Trophoblast cell (in vitro differentiated cells and primary cell): Measurements from ENCODE around the gene SYNM.

Experiments
- DNase-seq, 2 donors: peaks; one replicate each; pipeline ENCODE4 v3.0.0-alpha.2; 2016
- H2AFZ ChIP-seq: 2 replicates; pipeline ENCODE4 v1.6.1; 2013; ENCODE audit warnings: low read length, moderate library complexity, mild to moderate bottlenecking; ENCODE audit not compliant: insufficient read depth, poor library complexity
- H2AK5ac ChIP-seq: 2 replicates; pipeline ENCODE4 v1.6.1; 2013; ENCODE audit warnings: mild to moderate bottlenecking, low read length
- H2BK120ac ChIP-seq: 2 replicates; pipeline ENCODE4 v1.6.1; 2013; ENCODE audit warnings: low read length, mild to moderate bottlenecking, moderate library complexity; ENCODE audit not compliant: insufficient read depth, poor library complexity
- H2BK12ac ChIP-seq: 2 replicates; pipeline ENCODE4 v1.6.1; 2013; ENCODE audit warnings: mild to moderate bottlenecking, low read length, moderate library complexity
- H2BK5ac ChIP-seq: 2 replicates; pipeline ENCODE4 v1.6.1; 2013; ENCODE audit warnings: low read length, low read depth, moderate library complexity, mild to moderate bottlenecking; ENCODE audit not compliant: poor library complexity
- H3K14ac ChIP-seq: 2 replicates; pipeline ENCODE4 v1.6.1; 2013; ENCODE audit warnings: mild to moderate bottlenecking, low read length
- H3K18ac ChIP-seq: 2 replicates; pipeline ENCODE4 v1.6.1; 2013; ENCODE audit warnings: mild to moderate bottlenecking, low read length
- H3K23ac ChIP-seq: 2 replicates; pipeline ENCODE4 v1.6.1; 2013; ENCODE audit warnings: low read length
- H3K27ac ChIP-seq: 2 replicates; pipeline ENCODE4 v1.5.1; 2013; ENCODE audit warnings: low read depth, mild to moderate bottlenecking, inconsistent platforms, low read length, moderate library complexity
- H3K27me3 ChIP-seq: 2 replicates; pipeline ENCODE4 v1.6.1; 2013; ENCODE audit warnings: inconsistent platforms, mild to moderate bottlenecking, low read length, moderate library complexity; ENCODE audit not compliant: insufficient read depth
- H3K36me3 ChIP-seq, 2 experiments: 1 replicate in 1 of 2; 2 replicates in 1 of 2; pipeline ENCODE4 v1.6.1; 2013; ENCODE audit warnings: low read length in 2 of 2, mild to moderate bottlenecking in 2 of 2, moderate library complexity in 1 of 2; ENCODE audit not compliant: insufficient read depth in 2 of 2, control insufficient read depth in 1 of 2
- H3K4ac ChIP-seq: 2 replicates; pipeline ENCODE4 v1.6.1; 2013; ENCODE audit warnings: low read depth, mild to moderate bottlenecking, low read length, moderate library complexity
- H3K4me1 ChIP-seq, 2 experiments: 1 replicate in 1 of 2; 2 replicates in 1 of 2; pipeline ENCODE4 v1.6.1; 2013; ENCODE audit warnings: low read length in 2 of 2, mild to moderate bottlenecking in 2 of 2, moderate library complexity in 1 of 2; ENCODE audit not compliant: insufficient read depth in 2 of 2, control insufficient read depth in 1 of 2
- H3K4me2 ChIP-seq: 2 replicates; pipeline ENCODE4 v1.6.1; 2013; ENCODE audit warnings: inconsistent platforms, mild to moderate bottlenecking, low read length, moderate library complexity
- H3K4me3 ChIP-seq: 2 replicates; pipeline ENCODE4 v1.5.1; 2013; ENCODE audit warnings: mild to moderate bottlenecking, low read depth, low read length, inconsistent platforms
- H3K79me1 ChIP-seq: one replicate; pipeline ENCODE4 v1.6.1; 2013; ENCODE audit warnings: low read length
- H3K79me2 ChIP-seq: 2 replicates; pipeline ENCODE4 v1.6.1; 2013; ENCODE audit warnings: low read length, mild to moderate bottlenecking; ENCODE audit not compliant: control insufficient read depth, insufficient read depth, poor library complexity
- H3K9ac ChIP-seq: 2 replicates; pipeline ENCODE4 v1.6.1; 2013; ENCODE audit warnings: mild to moderate bottlenecking, low read length
- H3K9me3 ChIP-seq: 2 replicates; pipeline ENCODE4 v1.6.1; 2013; ENCODE audit warnings: low read depth, mild to moderate bottlenecking, control low read depth, inconsistent platforms, low read length; ENCODE audit not compliant: insufficient read depth
- H4K12ac ChIP-seq: 2 replicates; pipeline ENCODE4 v1.6.1; 2013; ENCODE audit warnings: low read depth, mild to moderate bottlenecking, low read length, moderate library complexity
- H4K8ac ChIP-seq: 2 replicates; pipeline ENCODE4 v1.6.1; 2013; ENCODE audit warnings: low read depth, mild to moderate bottlenecking, low read length, moderate library complexity
- H4K91ac ChIP-seq: one replicate; pipeline ENCODE4 v1.6.1; 2013; ENCODE audit warnings: low read depth, mild to moderate bottlenecking, low read length, moderate library complexity
- WGBS: extraction: QIAGEN DNeasy Blood & Tissue Kit; methylation state at CpG from one replicate; pipeline ENCODE4 v1.1.7; 2013; ENCODE audit warnings: missing lambda C conversion rate; ENCODE audit not compliant: insufficient read length, insufficient coverage; ENCODE audit errors: extremely low coverage; 5-methylcytosine and 5-hydroxymethylcytosine counted together

The SYNM gene

GRCh38 chr15:99105514-99106341 is 848 bp downstream of the SYNM start:
- Histone ChIP-seq H3K9me3 (no peaks in the 10 kb centered on the region), H3K79me1 (peaks cover 7% of the 10 kb centered on the region), H2BK120ac (no peak overlapping the region), H4K91ac (no peak overlapping the region), H4K8ac (no peak overlapping the region), H3K4me3 (peak overlapping the region; percentile 79), H2AK5ac (no peak overlapping the region), H3K27ac (no peak overlapping the region), H3K14ac (peak overlapping the region; percentile 19), H3K27me3 (peaks cover 7% of the 10 kb centered on the region), H2AFZ (peak overlapping the region; percentile 66), H3K4me1 (peaks cover 3 to 9% of the 10 kb centered on the region in 2 experiments), H3K18ac (peak overlapping the region; percentile 74), H3K9ac (peak overlapping the region; percentile 43), H4K12ac (no peak overlapping the region), H3K4me2 (peak overlapping the region; percentile 91), H3K79me2 (peaks cover 6% of the 10 kb centered on the region), H3K23ac (no peak overlapping the region), H3K4ac (no peak overlapping the region), H2BK5ac (no peak overlapping the region), H2BK12ac (no peak overlapping the region), H3K36me3 (peaks cover 0 to 2% of the 10 kb centered on the region in 2 experiments)
- no CpG with 5 or more reads among the region's 116 CpGs for WGBS
- DNase-seq: peak; percentile 18 to 53

DNA sequence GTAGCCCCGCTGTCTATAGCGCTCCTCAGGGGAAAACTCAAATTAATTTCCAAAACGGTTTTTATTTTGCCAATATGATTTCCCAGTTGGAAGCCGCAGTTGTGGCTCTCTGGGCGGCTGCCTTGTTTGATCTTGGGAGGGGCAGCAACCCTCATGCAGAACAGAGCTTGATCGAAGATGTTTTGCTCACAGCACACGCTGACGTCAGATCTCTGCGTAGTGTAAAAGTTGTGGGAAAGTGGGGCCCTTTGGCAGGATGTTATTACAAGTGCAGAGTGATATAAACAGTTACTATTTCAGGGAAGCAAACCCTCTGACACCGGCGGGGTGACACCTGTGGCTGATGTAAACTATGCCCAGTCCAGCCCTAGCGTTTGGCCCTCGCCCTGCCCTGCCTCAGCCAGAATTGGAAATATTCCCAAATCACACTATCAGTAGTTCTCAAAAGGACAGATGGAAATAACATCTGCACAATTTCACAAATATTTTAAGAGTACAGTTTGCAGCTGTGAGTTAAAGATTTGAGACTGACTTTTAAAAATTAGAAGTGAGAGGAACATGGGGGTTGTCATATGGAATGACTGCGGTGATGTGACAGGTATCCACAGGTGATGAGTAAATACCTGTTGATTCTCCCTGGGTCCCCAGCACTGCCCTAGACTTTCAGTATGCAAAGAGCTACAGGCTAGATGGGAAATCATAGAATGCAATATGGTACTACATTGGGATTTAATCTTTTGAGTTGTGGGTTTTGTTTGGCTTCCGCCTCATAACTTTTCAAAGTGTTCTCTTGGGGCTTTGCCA is 1.7 kb downstream of the SYNM start:
- Histone ChIP-seq H3K9ac (no peak overlapping the region), H3K18ac (no peak overlapping the region), H3K4me3 (no peak overlapping the region), H2BK120ac (no peak overlapping the region), H3K4me2 (peak overlapping the region; percentile 91), H2BK5ac (no peak overlapping the region), H4K91ac (no peak overlapping the region), H2AFZ (no peak overlapping the region), H3K9me3 (no peaks in the 10 kb centered on the region), H3K36me3 (peaks cover 0 to 2% of the 10 kb centered on the region in 2 experiments), H2BK12ac (no peak overlapping the region), H3K14ac (no peak overlapping the region), H4K8ac (no peak overlapping the region), H3K27ac (no peak overlapping the region), H3K4ac (no peak overlapping the region), H4K12ac (no peak overlapping the region), H3K79me2 (peaks cover 6% of the 10 kb centered on the region), H2AK5ac (no peak overlapping the region), H3K23ac (no peak overlapping the region), H3K79me1 (peaks cover 7% of the 10 kb centered on the region), H3K27me3 (peaks cover 7% of the 10 kb centered on the region), H3K4me1 (peaks cover 3 to 9% of the 10 kb centered on the region in 2 experiments)
- WGBS: no CpG with 5 or more reads among the region's 15 CpGs
- no peak for DNase-seq

GRCh38 chr15:99108993-99109392 is 4.1 kb downstream of the SYNM start:
- H3K4ac ChIP-seq: no peak overlapping the region
- peaks cover 7% of the 10 kb centered on the region for H3K27me3 ChIP-seq
- no peak overlapping the region for H3K9ac ChIP-seq
- no peak overlapping the region for H3K4me3 ChIP-seq
- H4K12ac ChIP-seq: no peak overlapping the region
- H2AK5ac ChIP-seq: no peak overlapping the region
- peaks cover 6% of the 10 kb centered on the region for H3K79me2 ChIP-seq
- DNase-seq: no peak
- H3K27ac ChIP-seq: no peak overlapping the region
- peaks cover 4 to 8% of the 10 kb centered on the region in 2 experiments for H3K36me3 ChIP-seq
- peaks cover 3 to 9% of the 10 kb centered on the region in 2 experiments for H3K4me1 ChIP-seq
- no peak overlapping the region for H4K91ac ChIP-seq
- H4K8ac ChIP-seq: no peak overlapping the region
- H2BK120ac ChIP-seq: no peak overlapping the region
- H3K9me3 ChIP-seq: no peaks in the 10 kb centered on the region
- H3K79me1 ChIP-seq: peaks cover 7% of the 10 kb centered on the region
- H3K23ac ChIP-seq: no peak overlapping the region
- WGBS: no CpG with 5 or more reads among the region's 5 CpGs
- H2BK12ac ChIP-seq: no peak overlapping the region
- H3K4me2 ChIP-seq: no peak overlapping the region
- H2AFZ ChIP-seq: no peak overlapping the region
- no peak overlapping the region for H3K18ac ChIP-seq
- no peak overlapping the region for H3K14ac ChIP-seq
- H2BK5ac ChIP-seq: no peak overlapping the region

- Histone ChIP-seq H4K8ac (no peak overlapping the region), H2BK12ac (no peak overlapping the region), H3K36me3 (peaks cover 5 to 13% of the 10 kb centered on the region in 2 experiments), H3K9me3 (no peaks in the 10 kb centered on the region), H3K79me1 (peaks cover 7% of the 10 kb centered on the region), H3K4me3 (no peak overlapping the region), H2BK120ac (no peak overlapping the region), H3K4ac (no peak overlapping the region), H3K23ac (no peak overlapping the region), H3K18ac (no peak overlapping the region), H4K91ac (no peak overlapping the region), H3K27me3 (peaks cover 7% of the 10 kb centered on the region), H3K79me2 (peaks cover 6% of the 10 kb centered on the region), H3K4me1 (peaks cover 3 to 9% of the 10 kb centered on the region in 2 experiments), H2BK5ac (no peak overlapping the region), H2AK5ac (no peak overlapping the region), H3K14ac (no peak overlapping the region), H3K4me2 (no peak overlapping the region), H4K12ac (no peak overlapping the region), H3K9ac (no peak overlapping the region), H3K27ac (no peak overlapping the region), H2AFZ (no peak overlapping the region)
- no peak for DNase-seq
- no CpG with 5 or more reads among the region's 10 CpGs for WGBS
Observed at GRCh38 chr15:99109555-99110021, 4.7 kb downstream of the SYNM start.
